Measurements from ENCODE around the gene AMIGO2.

AMIGO2 gene

DNA sequence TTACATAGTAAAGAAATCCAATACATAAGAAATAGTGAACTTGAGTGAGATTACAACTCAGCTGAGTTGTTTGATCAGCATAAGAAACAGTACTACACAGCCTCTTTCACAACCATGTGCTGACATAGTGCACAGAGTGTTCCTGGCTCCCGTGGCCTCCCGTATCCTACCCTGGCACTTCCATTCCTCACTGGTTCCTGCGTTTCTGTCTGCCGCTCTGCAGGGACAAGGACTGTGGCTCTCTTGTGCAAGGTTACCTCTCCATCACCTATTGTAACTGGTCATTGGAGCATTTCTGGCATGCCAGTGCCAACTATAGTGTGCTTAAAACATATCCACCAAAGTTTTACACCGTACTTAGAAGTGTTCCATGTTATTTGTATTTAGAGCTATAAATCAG, 46.7 kb downstream of the AMIGO2 start:
- H3K9me3 ChIP-seq (ENCODE audit: control insufficient read depth, low read length), result no peaks in the 10 kb centered on the region
- whole genome bisulfite sequencing, 2 experiments (ENCODE audit: insufficient coverage in 2 of 2), result 57 to 78% methylated on average over 4 of the region's 5 CpGs
- no peaks in the 10 kb centered on the region for H3K4me1 ChIP-seq (ENCODE audit: control insufficient read depth, insufficient read depth, low read length, poor library complexity, severe bottlenecking)
- no peak overlapping the region for H3K27ac ChIP-seq (ENCODE audit: low read depth, low read length, severe bottlenecking)
- no peak overlapping the region for H3K4me3 ChIP-seq (ENCODE audit: extremely low read depth, insufficient read depth, low read length, poor library complexity, severe bottlenecking)
- H3K36me3 ChIP-seq (ENCODE audit: control insufficient read depth, insufficient read depth, low read length), result no peaks in the 10 kb centered on the region

DNA sequence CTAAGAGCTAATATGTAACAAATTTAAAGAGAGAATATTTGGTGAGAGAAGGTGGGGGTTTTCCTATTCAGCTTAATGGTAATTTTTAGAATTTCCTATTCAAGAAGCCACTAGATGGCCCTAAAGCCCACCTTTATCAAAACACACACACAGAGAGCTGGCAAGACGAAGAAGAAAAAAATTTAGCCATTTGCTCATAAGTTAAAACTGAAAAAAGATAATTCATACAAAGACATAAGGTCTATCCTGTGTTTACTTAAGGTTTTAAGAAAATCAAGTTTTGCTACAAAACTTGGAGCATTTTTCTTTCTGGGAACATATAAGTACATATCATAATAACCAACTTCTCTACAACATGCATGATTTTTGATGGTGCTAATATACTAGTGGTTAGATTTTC, 47.1 kb downstream of the AMIGO2 start:
- Histone ChIP-seq H3K4me1 (ENCODE audit: control insufficient read depth, insufficient read depth, low read length, poor library complexity, severe bottlenecking) (no peaks in the 10 kb centered on the region), H3K4me3 (ENCODE audit: extremely low read depth, insufficient read depth, low read length, poor library complexity, severe bottlenecking) (no peak overlapping the region), H3K27ac (ENCODE audit: low read depth, low read length, severe bottlenecking) (no peak overlapping the region), H3K36me3 (ENCODE audit: control insufficient read depth, insufficient read depth, low read length) (no peaks in the 10 kb centered on the region), H3K9me3 (ENCODE audit: control insufficient read depth, low read length) (no peaks in the 10 kb centered on the region)
- no CpG with 5 or more reads among the region's 1 CpG for WGBS, 2 experiments (ENCODE audit: insufficient coverage in 2 of 2)

DNA sequence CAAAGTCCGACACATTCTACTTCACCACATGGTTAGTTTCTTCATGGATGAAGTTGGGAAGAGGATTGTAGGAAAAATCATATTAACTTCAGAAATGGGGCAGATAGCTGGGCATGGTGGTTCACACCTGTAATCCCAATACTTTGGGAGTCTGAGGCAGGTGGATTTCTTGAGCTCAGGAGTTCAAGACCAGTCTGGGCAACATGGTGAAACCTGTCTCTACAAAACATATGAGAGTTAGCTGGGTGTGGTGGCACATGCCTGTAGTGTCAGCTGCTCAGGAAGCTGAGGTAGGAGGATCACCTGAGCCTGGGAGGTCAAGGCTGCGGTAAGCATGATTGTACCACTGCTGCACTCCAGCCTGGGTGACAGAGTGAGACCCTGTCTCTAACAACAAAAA, 49.9 kb downstream of the AMIGO2 start:
- Histone ChIP-seq H3K4me1 (ENCODE audit: control insufficient read depth, insufficient read depth, low read length, poor library complexity, severe bottlenecking) (no peaks in the 10 kb centered on the region), H3K4me3 (ENCODE audit: extremely low read depth, insufficient read depth, low read length, poor library complexity, severe bottlenecking) (no peak overlapping the region), H3K27ac (ENCODE audit: low read depth, low read length, severe bottlenecking) (no peak overlapping the region), H3K9me3 (ENCODE audit: control insufficient read depth, low read length) (no peaks in the 10 kb centered on the region), H3K36me3 (ENCODE audit: control insufficient read depth, insufficient read depth, low read length) (no peaks in the 10 kb centered on the region)
- WGBS, 2 experiments (ENCODE audit: insufficient coverage in 2 of 2), result 100% methylated on average over 1 of the region's 2 CpGs; no CpG with 5 or more reads in 1 of the 2 experiments

DNA sequence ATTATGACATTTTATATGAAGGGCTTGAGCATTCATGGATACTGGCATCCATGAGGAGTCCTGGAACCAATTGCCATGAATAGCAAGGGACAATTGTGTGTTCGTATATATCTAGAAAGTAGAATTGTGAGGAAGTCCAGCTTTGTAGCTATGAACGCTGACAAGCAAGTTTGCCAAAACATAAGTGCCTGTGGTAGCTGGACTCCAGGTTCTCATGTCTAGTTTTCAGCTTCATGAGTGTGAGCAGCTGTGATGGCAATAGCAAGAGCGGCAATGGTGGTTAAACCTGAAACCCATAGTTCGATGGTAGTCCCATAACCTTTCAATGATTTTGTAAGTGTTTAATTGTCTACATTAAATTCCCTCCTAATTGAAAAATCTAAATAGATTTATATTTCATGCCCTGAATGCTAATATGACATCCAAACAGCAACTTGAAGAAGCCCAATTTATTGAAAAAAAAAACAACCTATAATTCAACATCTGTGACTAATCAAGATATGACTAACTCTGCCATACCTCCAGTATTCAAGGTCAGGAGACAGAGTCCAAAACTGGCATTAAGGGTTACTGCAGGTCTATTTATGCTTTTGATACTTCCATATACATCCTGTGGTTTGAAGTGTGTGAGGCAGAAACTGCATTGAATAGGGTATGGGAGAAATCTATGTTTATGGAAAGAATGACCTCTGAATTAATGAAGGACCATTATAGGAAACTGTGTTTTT, 50.6 kb downstream of the AMIGO2 start:
- H3K4me1 ChIP-seq (ENCODE audit: control insufficient read depth, insufficient read depth, low read length, poor library complexity, severe bottlenecking), result no peaks in the 10 kb centered on the region
- no peaks in the 10 kb centered on the region for H3K9me3 ChIP-seq (ENCODE audit: control insufficient read depth, low read length)
- no peaks in the 10 kb centered on the region for H3K36me3 ChIP-seq (ENCODE audit: control insufficient read depth, insufficient read depth, low read length)
- no peak overlapping the region for H3K4me3 ChIP-seq (ENCODE audit: extremely low read depth, insufficient read depth, low read length, poor library complexity, severe bottlenecking)
- 90 to 93% methylated on average over 2 of the region's 4 CpGs for WGBS, 2 experiments (ENCODE audit: insufficient coverage in 2 of 2)
- no peak overlapping the region for H3K27ac ChIP-seq (ENCODE audit: low read depth, low read length, severe bottlenecking)

DNA sequence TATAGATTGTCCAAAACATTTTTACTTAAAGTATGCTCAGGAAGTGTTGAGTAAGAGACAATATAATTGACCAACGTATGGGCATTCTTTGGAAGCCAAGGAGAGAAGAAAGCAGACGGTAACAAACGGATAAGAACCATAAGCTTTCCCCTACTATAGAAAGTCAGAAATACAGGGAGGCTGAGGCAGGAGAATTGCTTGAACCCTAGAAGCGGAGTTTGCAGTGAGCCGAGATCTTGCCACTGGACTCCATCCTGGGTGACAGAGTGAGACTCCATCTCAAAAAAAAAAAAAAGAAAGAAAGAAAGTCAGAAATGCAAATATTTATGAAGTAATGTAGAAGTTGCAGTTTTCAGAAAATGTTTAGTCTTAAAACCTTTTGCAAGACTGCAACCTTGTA, 51.6 kb downstream of the AMIGO2 start:
- Histone ChIP-seq H3K4me1 (ENCODE audit: control insufficient read depth, insufficient read depth, low read length, poor library complexity, severe bottlenecking) (no peaks in the 10 kb centered on the region), H3K4me3 (ENCODE audit: extremely low read depth, insufficient read depth, low read length, poor library complexity, severe bottlenecking) (no peak overlapping the region), H3K27ac (ENCODE audit: low read depth, low read length, severe bottlenecking) (no peak overlapping the region), H3K36me3 (ENCODE audit: control insufficient read depth, insufficient read depth, low read length) (no peaks in the 10 kb centered on the region), H3K9me3 (ENCODE audit: control insufficient read depth, low read length) (no peaks in the 10 kb centered on the region)
- WGBS, 2 experiments (ENCODE audit: insufficient coverage in 2 of 2), result 80 to 83% methylated on average over 1 of the region's 5 CpGs

Data from mesodermal cell (in vitro differentiated cells).